ENCODE measurements around the gene SLC4A1. TPM values are rescaled to one million over a fixed set of nuclear protein-coding genes. Genes with fewer than 3 reads are reported as not detected.
A peak's percentile ranks its signal among the peaks of the same experiment; 100 is the strongest.

Gene SLC4A1
- total and polyA plus RNA-seq, 2 of the 13 experiments (the other 11 are each of a cell fraction or from before 2014, with no cell fraction given), result not detected

DNA sequence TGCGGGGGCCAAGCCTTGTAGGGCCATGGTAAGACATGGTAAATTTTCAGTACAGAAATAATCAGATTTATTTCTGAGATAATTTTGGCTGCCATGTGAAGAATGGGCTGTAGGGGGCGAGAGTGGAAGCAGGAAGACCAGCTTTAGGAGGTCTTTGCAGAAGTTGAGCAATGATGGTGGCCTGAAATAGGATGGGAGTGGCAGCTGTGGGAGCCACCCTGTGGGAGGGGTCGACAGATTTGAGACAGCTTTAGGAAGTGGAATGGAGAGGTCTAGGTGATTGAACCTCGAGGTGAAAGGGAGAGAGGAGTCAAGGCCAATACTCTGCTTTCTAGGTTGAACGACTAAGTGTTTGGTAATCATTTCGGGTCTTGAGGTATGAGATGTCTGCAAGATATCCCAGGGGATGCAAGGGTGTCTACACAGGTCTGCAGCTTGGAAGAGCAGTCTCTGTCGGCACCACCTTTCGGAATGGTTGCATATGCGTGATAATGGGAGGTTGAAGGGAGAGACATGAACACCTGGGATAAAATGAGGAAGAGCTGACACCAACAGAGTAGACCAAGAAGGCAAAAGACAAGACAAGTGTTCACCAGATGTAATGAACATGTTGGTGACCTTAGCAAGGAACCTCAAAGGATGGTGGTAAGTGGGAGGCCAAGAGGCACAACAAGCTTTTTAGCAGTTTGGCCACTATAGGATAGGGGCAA, 64.0 kb downstream of the SLC4A1 start:
- ChIA-PET POLR2A (interaction anchor here (0.6 to 1.1 kb wide), 6 partner anchors 8 to 142 kb away, joined by 3 to 8 read pairs (median 4); partner anchors contain the start of gene TMUB2), CTCF (ENCODE audit: low intra/inter-chr PET ratio, low total read pairs) (interaction anchor here (1.2 to 1.9 kb wide), 4 partner anchors 14 to 147 kb away, joined by 5 to 13 read pairs (median 5); partner anchors contain the start of gene GRN)
- peak; percentile 78 for DNase-seq (ENCODE audit: low spot score)
- no peaks in the 10 kb centered on the region for H4K20me1 ChIP-seq (ENCODE audit: insufficient read depth, low read length)
- in situ Hi-C loops (cut with HindIII; ENCODE audit: extremely low pct_ligation_motif_present, low pct_unique_long_range_greater_than_20kb), result no loop called here
- peaks cover 27% of the 10 kb centered on the region for H3K4me1 ChIP-seq (ENCODE audit: insufficient read depth, low read length)
- BruUV-seq (replicated peaks), result no TSS peak
- H3K36me3 ChIP-seq (replicated peaks in 1 of 2; ENCODE audit: control insufficient read depth in 1 of 2, insufficient read depth in 2 of 2, low read length in 2 of 2), result peaks cover 7 to 17% of the 10 kb centered on the region in 2 experiments; a peak in 4 of 5 replicates
- 51% methylated on average over 9 of the region's 9 CpGs for WGBS (ENCODE audit: low lambda C conversion rate)
- no peaks in the 10 kb centered on the region; a peak in 1 of 5 replicates for H3K27me3 ChIP-seq (ENCODE audit: control insufficient read depth in 1 of 2, insufficient read depth in 2 of 2, low read length in 2 of 2)
- H2AFZ ChIP-seq (ENCODE audit: low read length), result no peak overlapping the region
- no peak overlapping the region for H3K9ac ChIP-seq (ENCODE audit: insufficient read depth, low read depth, low read length)
- peaks cover under 1% of the 10 kb centered on the region for H3K79me2 ChIP-seq (ENCODE audit: insufficient read depth, low read length)
- H3K27ac ChIP-seq (ENCODE audit: extremely low read length, insufficient read depth, low read length), result no peak overlapping the region
- H3K4me3 ChIP-seq (replicated peaks in 1 of 3; ENCODE audit: insufficient read depth in 1 of 3, low read depth in 2 of 3, low read length in 3 of 3), result no peak overlapping the region
- ATAC-seq, result no peak; the same call in 2 of the 3 replicates
- H3K9me3 ChIP-seq (ENCODE audit: low read length), result no peaks in the 10 kb centered on the region
- peak; percentile 96 for FAIRE-seq
- no peak overlapping the region for H3K4me2 ChIP-seq (ENCODE audit: low read depth, low read length)
- intact Hi-C loops (cut with micrococcal nuclease; ENCODE audit: unreplicated experiment), result loop anchor here (2.0 to 5.0 kb wide), 2 partner anchors 15 to 123 kb away; partner anchors contain the start of gene UBTF
- TF ChIP-seq MBD4 (IDR thresholded peaks at IDR 0.05; ENCODE audit: borderline replicate concordance, low read length) (no peak), SMARCC2 (IDR thresholded peaks at IDR 0.05) (no peak), ZNF549 (CRISPR knock-in tag; IDR thresholded peaks at IDR 0.05) (no peak), ZMYM4 (CRISPR knock-in tag; IDR thresholded peaks at IDR 0.05) (peak; percentile 30; the same call in 1 of the 2 replicates), RFX3 (CRISPR knock-in tag; IDR thresholded peaks at IDR 0.05) (no peak), ZSCAN9 (CRISPR knock-in tag; IDR thresholded peaks at IDR 0.05; ENCODE audit: borderline replicate concordance) (no peak), ZNF329 (CRISPR knock-in tag; IDR thresholded peaks at IDR 0.05; ENCODE audit: low read depth) (no peak), ZNF354B (CRISPR knock-in tag; IDR thresholded peaks at IDR 0.05) (no peak), THAP11 (CRISPR knock-in tag; IDR thresholded peaks at IDR 0.05) (0 out of 2 replicates have a peak, but pooled peaks have one; percentile 49), SCMH1 (CRISPR knock-in tag; IDR thresholded peaks at IDR 0.05; ENCODE audit: borderline replicate concordance) (no peak), NR2F1 (CRISPR knock-in tag; IDR thresholded peaks at IDR 0.05) (no peak), PCBP2 (optimal IDR thresholded peaks at IDR 0.05; ENCODE audit: low read depth, low read length, poor library complexity, severe bottlenecking) (no peak), RFX1 (IDR thresholded peaks at IDR 0.05) (no peak), ZNF766 (CRISPR knock-in tag; IDR thresholded peaks at IDR 0.05; ENCODE audit: borderline replicate concordance) (no peak), ZNF335 (CRISPR knock-in tag; IDR thresholded peaks at IDR 0.05) (0 out of 2 replicates have a peak, but pooled peaks have one; percentile 34), KDM1A (CRISPR knock-in tag; IDR thresholded peaks at IDR 0.05) (no peak), MTF1 (CRISPR knock-in tag; IDR thresholded peaks at IDR 0.05) (no peak), RXRA (CRISPR knock-in tag; IDR thresholded peaks at IDR 0.05) (no peak), ATF7 (IDR thresholded peaks at IDR 0.05) (no peak), ATF7 (CRISPR knock-in tag; IDR thresholded peaks at IDR 0.05) (no peak), SIN3A (IDR thresholded peaks at IDR 0.05; ENCODE audit: borderline replicate concordance, low read depth, low read length) (no peak)
- TF ChIP-seq, protein P1, sequence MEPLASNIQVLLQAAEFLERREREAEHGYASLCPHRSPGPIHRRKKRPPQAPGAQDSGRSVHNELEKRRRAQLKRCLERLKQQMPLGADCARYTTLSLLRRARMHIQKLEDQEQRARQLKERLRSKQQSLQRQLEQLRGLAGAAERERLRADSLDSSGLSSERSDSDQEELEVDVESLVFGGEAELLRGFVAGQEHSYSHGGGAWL (CRISPR knock-in tag; IDR thresholded peaks at IDR 0.05), result no peak
- TF ChIP-seq, protein P2, sequence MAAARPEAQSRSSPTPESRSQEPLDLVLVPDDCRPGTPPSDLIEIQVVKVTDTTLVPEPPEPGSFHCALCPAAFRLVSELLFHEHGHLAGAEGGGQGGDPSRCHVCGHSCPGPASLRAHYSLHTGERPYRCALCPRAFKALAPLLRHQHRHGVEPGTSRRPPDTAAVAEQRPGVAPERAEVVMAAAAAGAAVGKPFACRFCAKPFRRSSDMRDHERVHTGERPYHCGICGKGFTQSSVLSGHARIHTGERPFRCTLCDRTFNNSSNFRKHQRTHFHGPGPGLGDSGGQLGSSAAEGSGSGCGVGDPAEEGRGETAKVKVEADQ (CRISPR knock-in tag; IDR thresholded peaks at IDR 0.05; ENCODE audit: borderline replicate concordance), result no peak
- TF ChIP-seq, protein P3, sequence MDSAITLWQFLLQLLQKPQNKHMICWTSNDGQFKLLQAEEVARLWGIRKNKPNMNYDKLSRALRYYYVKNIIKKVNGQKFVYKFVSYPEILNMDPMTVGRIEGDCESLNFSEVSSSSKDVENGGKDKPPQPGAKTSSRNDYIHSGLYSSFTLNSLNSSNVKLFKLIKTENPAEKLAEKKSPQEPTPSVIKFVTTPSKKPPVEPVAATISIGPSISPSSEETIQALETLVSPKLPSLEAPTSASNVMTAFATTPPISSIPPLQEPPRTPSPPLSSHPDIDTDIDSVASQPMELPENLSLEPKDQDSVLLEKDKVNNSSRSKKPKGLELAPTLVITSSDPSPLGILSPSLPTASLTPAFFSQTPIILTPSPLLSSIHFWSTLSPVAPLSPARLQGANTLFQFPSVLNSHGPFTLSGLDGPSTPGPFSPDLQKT (CRISPR knock-in tag; IDR thresholded peaks at IDR 0.05; ENCODE audit: borderline replicate concordance), result no peak
